HUES6 (cell line): ENCODE measurements around the gene SRC.

Experiments used
- H3K27ac ChIP-seq: 2 replicates; pipeline ENCODE4 v1.7.0; 2013; ENCODE audit warnings: low read depth, mild to moderate bottlenecking, low read length, inconsistent platforms
- H3K27me3 ChIP-seq: 2 replicates; pipeline ENCODE4 v1.6.1; 2013; ENCODE audit warnings: low read length; ENCODE audit not compliant: control insufficient read depth, insufficient read depth
- H3K36me3 ChIP-seq: 2 replicates; pipeline ENCODE4 v1.6.1; 2013; ENCODE audit warnings: low read length; ENCODE audit not compliant: control insufficient read depth, insufficient read depth
- H3K4me1 ChIP-seq: 2 replicates; pipeline ENCODE4 v1.6.1; 2013; ENCODE audit warnings: low read length; ENCODE audit not compliant: control insufficient read depth, insufficient read depth
- H3K4me3 ChIP-seq: 2 replicates; pipeline ENCODE4 v1.5.1; 2013; ENCODE audit warnings: low read depth, low read length
- H3K9ac ChIP-seq: one replicate; pipeline ENCODE4 v1.6.1; 2013; ENCODE audit warnings: mild to moderate bottlenecking, low read length
- H3K9me3 ChIP-seq: 2 replicates; pipeline ENCODE4 v1.6.1; 2013; ENCODE audit warnings: low read depth, low read length; ENCODE audit not compliant: control insufficient read depth, insufficient read depth

The SRC gene

GRCh38 chr20:37359836-37360235 lies 13.9 kb downstream of the SRC start:
- H3K36me3 ChIP-seq, result peaks cover 2% of the 10 kb centered on the region; the same call in 1 of the 2 replicates
- H3K4me3 ChIP-seq, result no peak overlapping the region
- no peaks in the 10 kb centered on the region for H3K9me3 ChIP-seq
- H3K4me1 ChIP-seq, result peaks cover 16% of the 10 kb centered on the region; the same call in 1 of the 2 replicates
- no peak overlapping the region for H3K9ac ChIP-seq
- no peak overlapping the region for H3K27ac ChIP-seq
- H3K27me3 ChIP-seq, result no peaks in the 10 kb centered on the region

GRCh38 chr20:37360391-37361115 lies 14.6 kb downstream of the SRC start:
- Histone ChIP-seq H3K36me3 (peaks cover 9% of the 10 kb centered on the region), H3K4me1 (peaks cover 16% of the 10 kb centered on the region; the same call in 1 of the 2 replicates), H3K27me3 (no peaks in the 10 kb centered on the region), H3K9ac (no peak overlapping the region), H3K9me3 (no peaks in the 10 kb centered on the region), H3K27ac (no peak overlapping the region), H3K4me3 (no peak overlapping the region)

- peaks cover 13% of the 10 kb centered on the region; the same call in 1 of the 2 replicates for H3K4me1 ChIP-seq
Observed at GRCh38 chr20:37361336-37361735, 15.4 kb downstream of the SRC start.

GRCh38 chr20:37362231-37362792 lies 16.4 kb downstream of the SRC start:
- H3K4me1 ChIP-seq, result peaks cover 13% of the 10 kb centered on the region; the same call in 1 of the 2 replicates
- H3K27ac ChIP-seq, result no peak overlapping the region
- H3K27me3 ChIP-seq, result no peaks in the 10 kb centered on the region
- no peak overlapping the region for H3K4me3 ChIP-seq
- H3K36me3 ChIP-seq, result peaks cover 26% of the 10 kb centered on the region
- no peaks in the 10 kb centered on the region for H3K9me3 ChIP-seq
- no peak overlapping the region for H3K9ac ChIP-seq

More at GRCh38 chr20:37361336-37361735, 15.4 kb downstream of the SRC start:
- H3K4me3 ChIP-seq, result no peak overlapping the region
- peaks cover 17% of the 10 kb centered on the region for H3K36me3 ChIP-seq
- no peak overlapping the region for H3K9ac ChIP-seq
- H3K27me3 ChIP-seq, result no peaks in the 10 kb centered on the region
- H3K9me3 ChIP-seq, result no peaks in the 10 kb centered on the region
- no peak overlapping the region for H3K27ac ChIP-seq

GRCh38 chr20:37362821-37363220 lies 16.9 kb downstream of the SRC start:
- Histone ChIP-seq H3K4me1 (peaks cover 13% of the 10 kb centered on the region; the same call in 1 of the 2 replicates), H3K27me3 (no peaks in the 10 kb centered on the region), H3K36me3 (peaks cover 26% of the 10 kb centered on the region), H3K9ac (peak overlapping the region; percentile 20), H3K27ac (no peak overlapping the region), H3K9me3 (no peaks in the 10 kb centered on the region), H3K4me3 (no peak overlapping the region)

GRCh38 chr20:37363221-37364012 lies 17.5 kb downstream of the SRC start:
- Histone ChIP-seq H3K27me3 (no peaks in the 10 kb centered on the region), H3K27ac (no peak overlapping the region), H3K4me1 (peaks cover 12% of the 10 kb centered on the region; the same call in 1 of the 2 replicates), H3K4me3 (no peak overlapping the region), H3K9ac (no peak overlapping the region), H3K36me3 (peaks cover 26% of the 10 kb centered on the region), H3K9me3 (no peaks in the 10 kb centered on the region)

GRCh38 chr20:37364013-37364926 lies 18.3 kb downstream of the SRC start:
- Histone ChIP-seq H3K27ac (no peak overlapping the region), H3K9me3 (no peaks in the 10 kb centered on the region), H3K9ac (no peak overlapping the region), H3K4me3 (no peak overlapping the region), H3K27me3 (no peaks in the 10 kb centered on the region), H3K36me3 (peaks cover 26% of the 10 kb centered on the region), H3K4me1 (peaks cover 3% of the 10 kb centered on the region; the same call in 1 of the 2 replicates)

GRCh38 chr20:37364927-37365272 lies 19.0 kb downstream of the SRC start:
- no peaks in the 10 kb centered on the region for H3K27me3 ChIP-seq

GRCh38 chr20:37365760-37366638 lies 20.1 kb downstream of the SRC start:
- no peak overlapping the region for H3K4me3 ChIP-seq
- no peak overlapping the region for H3K9ac ChIP-seq
- H3K27me3 ChIP-seq, result no peaks in the 10 kb centered on the region
- H3K27ac ChIP-seq, result no peak overlapping the region
- peaks cover 26% of the 10 kb centered on the region for H3K36me3 ChIP-seq
- no peaks in the 10 kb centered on the region for H3K4me1 ChIP-seq
- no peaks in the 10 kb centered on the region for H3K9me3 ChIP-seq

More at GRCh38 chr20:37364927-37365272, 19.0 kb downstream of the SRC start:
- no peak overlapping the region for H3K27ac ChIP-seq
- no peaks in the 10 kb centered on the region for H3K9me3 ChIP-seq
- H3K9ac ChIP-seq, result no peak overlapping the region
- H3K4me3 ChIP-seq, result no peak overlapping the region
- H3K36me3 ChIP-seq, result peaks cover 26% of the 10 kb centered on the region
- H3K4me1 ChIP-seq, result no peaks in the 10 kb centered on the region

GRCh38 chr20:37366743-37367142 lies 20.8 kb downstream of the SRC start:
- Histone ChIP-seq H3K9ac (no peak overlapping the region), H3K27ac (no peak overlapping the region), H3K4me3 (no peak overlapping the region), H3K4me1 (no peaks in the 10 kb centered on the region), H3K27me3 (no peaks in the 10 kb centered on the region), H3K9me3 (no peaks in the 10 kb centered on the region), H3K36me3 (peaks cover 26% of the 10 kb centered on the region)
